Measurements from ENCODE around the gene SLC12A8. TPM values are rescaled to one million over a fixed set of nuclear protein-coding genes. Genes with fewer than 3 reads are reported as not detected.
A peak's percentile ranks its signal among the peaks of the same experiment; 100 is the strongest.

The SLC12A8 gene
- total and polyA plus RNA-seq, 4 donors, result 1.1 to 2.6 (median 1.4) TPM; not detected in 1

DNA sequence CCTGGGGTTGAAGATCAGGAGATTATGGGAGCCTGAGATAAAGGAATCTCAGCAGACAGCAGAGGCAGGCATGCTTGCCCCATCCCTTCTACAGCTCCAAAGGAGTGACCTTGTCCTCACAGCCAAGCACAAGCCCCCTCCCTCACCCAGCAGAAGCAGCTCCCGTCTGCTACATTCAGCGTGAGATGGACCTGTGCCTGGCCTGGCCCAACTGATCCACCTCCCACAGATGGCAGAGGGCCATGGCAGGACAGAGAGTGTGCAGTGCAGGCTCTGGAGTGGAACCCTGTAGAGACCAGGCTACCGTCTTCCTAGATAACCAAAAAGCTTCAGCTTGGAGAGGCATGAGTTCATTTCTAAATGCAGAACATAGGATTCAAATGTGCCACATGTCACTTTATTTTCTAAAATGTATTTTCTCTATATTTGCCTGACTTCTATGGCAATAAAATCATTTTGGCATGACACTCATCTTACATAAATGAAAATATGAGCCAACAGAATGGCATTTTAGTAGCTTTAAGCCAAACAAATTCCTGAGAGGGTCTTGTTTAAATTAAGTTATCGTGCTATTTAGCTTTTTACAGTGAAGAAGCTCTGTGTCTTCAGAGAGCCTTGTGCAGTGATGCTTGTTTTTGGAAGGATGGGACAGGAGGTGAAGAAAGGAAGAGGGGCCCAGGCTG lies 43.7 kb downstream of the SLC12A8 start:
- ATAC-seq (ENCODE audit: low FRiP score) (no peak), DNase-seq (no peak)
- no peak overlapping the region for H3K27ac ChIP-seq (ENCODE audit: low read depth in 1 of 2, low read length in 2 of 2)
- no peaks in the 10 kb centered on the region for H3K36me3 ChIP-seq (ENCODE audit: control insufficient read depth in 1 of 2, insufficient read depth in 2 of 2, low read length in 1 of 2)
- no peaks in the 10 kb centered on the region for H3K27me3 ChIP-seq (ENCODE audit: control insufficient read depth in 1 of 2, insufficient read depth in 2 of 2, low read length in 1 of 2)
- no peaks in the 10 kb centered on the region for H3K9me3 ChIP-seq (ENCODE audit: control insufficient read depth, low read length)
- no peak overlapping the region for H3K4me3 ChIP-seq (ENCODE audit: low read length in 2 of 2)
- intact Hi-C loops (cut with DNase I), result no loop called here
- no peaks in the 10 kb centered on the region for H3K4me1 ChIP-seq (ENCODE audit: control insufficient read depth in 1 of 2, insufficient read depth in 2 of 2, low read length in 2 of 2)
- WGBS, 2 donors, result 9 to 26% methylated on average over 4 of the region's 4 CpGs

DNA sequence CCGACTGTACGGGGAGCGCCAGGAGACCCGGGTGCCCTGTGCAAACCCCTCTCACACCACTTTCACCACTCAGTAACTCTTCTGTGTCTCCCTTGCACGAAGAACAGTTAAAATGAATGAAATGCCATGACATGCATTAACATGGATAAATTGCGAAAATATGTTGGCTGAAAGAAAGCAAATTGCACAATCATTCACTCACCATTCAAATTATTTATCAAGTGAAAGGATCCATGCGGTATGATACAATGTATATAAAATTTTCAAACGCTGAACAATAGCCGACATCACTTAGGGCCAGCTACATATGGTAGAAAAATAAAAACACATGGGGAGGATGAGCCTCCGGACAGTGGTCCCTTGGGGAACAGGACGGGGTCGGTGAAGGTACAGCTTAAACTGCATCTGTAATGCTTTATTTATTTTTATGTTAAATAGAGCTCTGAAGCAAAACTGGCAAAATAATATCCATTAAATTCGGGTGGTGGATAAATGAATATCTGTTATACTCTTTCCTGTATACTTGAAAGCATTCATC lies 45.9 kb downstream of the SLC12A8 start:
- intact Hi-C loops (cut with DNase I), result no loop called here
- ATAC-seq (ENCODE audit: low FRiP score), result no peak

DNA sequence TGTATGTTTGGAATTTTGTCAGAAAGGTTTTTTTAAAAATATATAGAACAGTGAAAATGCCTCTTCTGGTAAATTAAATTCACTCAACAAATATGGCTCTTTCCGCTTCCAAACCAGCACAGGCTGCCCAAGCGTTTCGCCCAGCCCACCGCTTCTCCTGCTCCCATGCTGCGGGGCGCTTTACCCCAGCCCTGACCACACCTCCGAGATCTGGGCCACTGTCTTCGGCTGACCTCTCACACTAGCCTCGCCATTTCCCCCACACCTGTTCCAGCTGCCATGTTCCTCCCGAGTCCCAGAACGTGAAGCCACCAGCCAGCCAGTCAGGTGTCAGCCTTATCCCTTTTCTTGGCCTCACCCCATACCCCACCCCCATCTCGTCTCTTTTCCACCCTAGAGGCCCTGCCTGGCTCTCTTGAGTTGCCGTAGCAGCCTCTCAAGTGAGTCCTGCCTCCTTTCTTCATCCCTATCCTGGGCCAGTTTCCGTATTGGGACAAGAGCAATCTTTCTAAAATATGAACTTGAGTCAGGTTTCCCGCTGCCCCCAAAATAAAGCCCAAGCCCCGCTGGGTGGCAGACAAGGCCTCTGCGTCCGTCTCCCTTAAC lies 46.5 kb downstream of the SLC12A8 start:
- Histone ChIP-seq H3K27ac (ENCODE audit: low read depth in 1 of 2, low read length in 2 of 2) (no peak overlapping the region), H3K36me3 (ENCODE audit: control insufficient read depth in 1 of 2, insufficient read depth in 2 of 2, low read length in 1 of 2) (no peaks in the 10 kb centered on the region), H3K27me3 (ENCODE audit: control insufficient read depth in 1 of 2, insufficient read depth in 2 of 2, low read length in 1 of 2) (no peaks in the 10 kb centered on the region), H3K9me3 (ENCODE audit: control insufficient read depth, low read length) (no peaks in the 10 kb centered on the region), H3K4me1 (ENCODE audit: control insufficient read depth in 1 of 2, insufficient read depth in 2 of 2, low read length in 2 of 2) (no peaks in the 10 kb centered on the region), H3K4me3 (ENCODE audit: low read length in 2 of 2) (no peak overlapping the region)
- ATAC-seq (ENCODE audit: low FRiP score) (no peak), DNase-seq (no peak)
- whole genome bisulfite sequencing, 2 donors, result 95 to 96% methylated on average over 18 of the region's 18 CpGs
- intact Hi-C loops (cut with DNase I), result no loop called here

More for the DNA sequence above, 45.9 kb downstream of the SLC12A8 start:
- no peak for DNase-seq
- Histone ChIP-seq H3K4me1 (ENCODE audit: control insufficient read depth in 1 of 2, insufficient read depth in 2 of 2, low read length in 2 of 2) (no peaks in the 10 kb centered on the region), H3K36me3 (ENCODE audit: control insufficient read depth in 1 of 2, insufficient read depth in 2 of 2, low read length in 1 of 2) (no peaks in the 10 kb centered on the region), H3K27me3 (ENCODE audit: control insufficient read depth in 1 of 2, insufficient read depth in 2 of 2, low read length in 1 of 2) (no peaks in the 10 kb centered on the region), H3K27ac (ENCODE audit: low read depth in 1 of 2, low read length in 2 of 2) (no peak overlapping the region), H3K9me3 (ENCODE audit: control insufficient read depth, low read length) (no peaks in the 10 kb centered on the region), H3K4me3 (ENCODE audit: low read length in 2 of 2) (no peak overlapping the region)
- WGBS, 2 donors, result 88 to 92% methylated on average over 13 of the region's 13 CpGs

DNA sequence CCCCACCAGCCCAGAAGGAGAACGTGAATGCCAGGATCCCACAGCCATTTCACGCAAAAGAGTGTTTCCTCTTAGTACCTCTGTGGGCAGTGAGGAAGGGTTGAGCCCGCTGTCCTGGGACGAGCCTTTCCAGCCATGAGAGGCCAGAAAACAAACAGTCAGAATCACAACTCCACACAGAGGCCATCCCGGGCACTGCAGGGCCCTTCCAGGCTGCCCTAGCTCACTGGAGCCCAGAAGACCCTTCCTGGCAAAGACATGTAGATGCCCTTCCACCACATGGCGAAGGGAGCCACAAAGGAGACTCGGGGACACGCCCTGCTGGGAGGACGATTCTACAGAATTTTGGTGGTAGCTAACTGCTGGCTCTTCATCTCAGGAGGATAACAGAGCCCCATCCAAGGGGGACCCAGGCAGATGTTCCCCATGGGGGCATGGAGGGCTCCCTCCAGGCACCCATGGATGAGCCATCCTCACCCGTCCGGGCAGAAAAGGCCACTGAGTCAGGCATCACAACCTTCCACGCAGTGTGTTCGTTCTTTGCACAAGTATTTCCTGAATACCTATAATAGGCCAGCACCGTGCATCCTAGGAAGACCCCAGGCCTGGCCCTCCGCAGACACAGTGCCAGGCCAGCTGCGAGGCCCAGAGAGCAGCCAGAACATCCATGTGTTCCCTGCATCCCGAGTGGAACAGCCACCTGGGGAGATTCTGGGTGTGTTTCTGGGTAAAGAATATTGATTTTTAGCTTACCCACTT lies 47.2 kb downstream of the SLC12A8 start:
- Histone ChIP-seq H3K4me3 (ENCODE audit: low read length in 2 of 2) (no peak overlapping the region), H3K27me3 (ENCODE audit: control insufficient read depth in 1 of 2, insufficient read depth in 2 of 2, low read length in 1 of 2) (no peaks in the 10 kb centered on the region), H3K36me3 (ENCODE audit: control insufficient read depth in 1 of 2, insufficient read depth in 2 of 2, low read length in 1 of 2) (no peaks in the 10 kb centered on the region), H3K9me3 (ENCODE audit: control insufficient read depth, low read length) (no peaks in the 10 kb centered on the region), H3K27ac (ENCODE audit: low read depth in 1 of 2, low read length in 2 of 2) (no peak overlapping the region), H3K4me1 (ENCODE audit: control insufficient read depth in 1 of 2, insufficient read depth in 2 of 2, low read length in 2 of 2) (no peaks in the 10 kb centered on the region)
- intact Hi-C loops (cut with DNase I), result no loop called here
- DNase-seq (peak in 1 of 2 donors; percentile 70), ATAC-seq (ENCODE audit: low FRiP score) (peak; percentile 83)
- 78 to 86% methylated on average over 17 of the region's 17 CpGs for WGBS, 2 donors

DNA sequence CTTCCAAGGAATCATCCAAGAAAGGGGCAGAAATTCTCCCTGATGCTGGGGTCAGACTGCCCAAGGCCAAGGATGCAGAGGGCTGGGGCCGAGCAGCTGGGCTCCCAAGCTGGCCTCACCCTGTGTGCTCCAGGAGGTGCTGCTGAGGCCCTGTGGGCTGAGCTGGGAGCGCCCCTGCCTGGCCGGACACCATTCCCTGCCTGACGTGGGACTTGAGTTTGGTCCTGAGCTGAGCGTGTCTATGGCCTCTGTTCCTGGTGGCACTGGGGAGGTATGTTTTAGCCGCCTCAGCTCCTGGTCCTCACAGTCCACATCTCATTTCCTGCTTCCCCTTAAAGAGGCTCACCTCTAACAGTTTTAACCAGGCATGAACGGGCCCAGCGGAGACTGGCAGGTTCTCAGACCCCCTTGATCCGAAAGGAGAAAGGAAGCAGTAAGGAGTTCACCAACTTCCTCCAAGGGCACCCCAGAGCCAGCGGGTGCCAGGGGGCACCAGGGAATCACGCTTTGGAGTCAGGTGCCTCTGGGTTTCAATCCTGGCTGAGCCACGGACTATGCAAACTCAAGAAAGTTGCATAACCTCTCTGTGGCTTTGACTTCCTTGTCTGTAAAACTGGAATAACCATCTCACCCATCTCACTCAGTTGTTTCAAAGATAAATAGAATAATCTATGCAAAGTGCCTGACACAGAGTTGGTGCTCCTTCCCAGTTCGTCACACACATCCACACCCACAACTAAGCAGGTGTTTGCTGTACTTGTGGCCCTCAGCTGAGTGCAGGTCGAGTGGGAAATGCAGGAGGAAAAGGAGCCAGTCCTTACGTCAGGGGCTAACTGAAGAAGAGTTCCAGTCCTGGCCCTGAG lies 48.6 kb downstream of the SLC12A8 start:
- Histone ChIP-seq H3K4me3 (ENCODE audit: low read length in 2 of 2) (no peak overlapping the region), H3K36me3 (ENCODE audit: control insufficient read depth in 1 of 2, insufficient read depth in 2 of 2, low read length in 1 of 2) (no peaks in the 10 kb centered on the region), H3K4me1 (ENCODE audit: control insufficient read depth in 1 of 2, insufficient read depth in 2 of 2, low read length in 2 of 2) (no peaks in the 10 kb centered on the region), H3K9me3 (ENCODE audit: control insufficient read depth, low read length) (no peaks in the 10 kb centered on the region), H3K27me3 (ENCODE audit: control insufficient read depth in 1 of 2, insufficient read depth in 2 of 2, low read length in 1 of 2) (no peaks in the 10 kb centered on the region), H3K27ac (ENCODE audit: low read depth in 1 of 2, low read length in 2 of 2) (no peak overlapping the region)
- intact Hi-C loops (cut with DNase I), result loop anchor here in 1 of 2 donors (5.0 kb wide), 1 partner anchor 237 kb away; no protein-coding TSS in a partner anchor
- DNase-seq (no peak), ATAC-seq (ENCODE audit: low FRiP score) (peak; percentile 51)
- WGBS, 2 donors, result 73 to 91% methylated on average over 15 of the region's 15 CpGs

DNA sequence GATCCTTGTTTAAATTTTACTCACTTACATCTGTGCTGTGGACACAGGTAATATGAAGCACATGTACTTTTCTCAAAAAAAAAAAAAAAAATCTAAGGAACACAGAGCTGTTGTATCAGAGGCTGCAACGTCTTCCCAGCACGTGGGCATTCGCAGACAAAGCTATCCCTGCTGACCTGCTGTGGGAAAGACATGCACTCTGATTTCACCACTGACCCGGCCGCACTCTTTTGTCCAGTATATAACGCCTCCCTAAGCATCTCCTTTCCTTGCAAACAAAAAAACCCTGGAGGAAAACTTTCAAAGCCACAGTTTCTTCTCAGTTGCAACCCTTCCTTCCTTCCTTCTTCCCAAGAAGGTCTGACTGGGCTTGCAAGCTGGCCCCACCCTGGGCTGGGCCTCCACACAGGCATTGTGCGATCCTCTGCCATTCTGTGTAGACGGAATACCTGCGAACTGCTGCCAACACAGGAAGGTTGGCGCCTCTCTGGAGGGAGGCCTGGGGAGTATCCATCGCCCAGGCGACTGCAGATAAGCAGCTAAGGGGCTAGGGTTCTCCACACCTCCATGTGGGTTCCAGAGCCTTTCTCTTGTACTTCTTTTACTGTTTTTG lies 50.8 kb downstream of the SLC12A8 start:
- intact Hi-C loops (cut with DNase I), result loop anchor here in 1 of 2 donors (5.0 kb wide), 1 partner anchor 234 kb away; no protein-coding TSS in a partner anchor
- WGBS, 2 donors, result 92 to 93% methylated on average over 12 of the region's 12 CpGs
- ATAC-seq (ENCODE audit: low FRiP score) (no peak), DNase-seq (no peak)
- no peak overlapping the region for H3K4me3 ChIP-seq (ENCODE audit: low read length in 2 of 2)
- H3K9me3 ChIP-seq (ENCODE audit: control insufficient read depth, low read length), result no peaks in the 10 kb centered on the region
- H3K27ac ChIP-seq (ENCODE audit: low read depth in 1 of 2, low read length in 2 of 2), result no peak overlapping the region
- H3K27me3 ChIP-seq (ENCODE audit: control insufficient read depth in 1 of 2, insufficient read depth in 2 of 2, low read length in 1 of 2), result no peaks in the 10 kb centered on the region
- H3K36me3 ChIP-seq (ENCODE audit: control insufficient read depth in 1 of 2, insufficient read depth in 2 of 2, low read length in 1 of 2), result no peaks in the 10 kb centered on the region
- no peaks in the 10 kb centered on the region for H3K4me1 ChIP-seq (ENCODE audit: control insufficient read depth in 1 of 2, insufficient read depth in 2 of 2, low read length in 2 of 2)

DNA sequence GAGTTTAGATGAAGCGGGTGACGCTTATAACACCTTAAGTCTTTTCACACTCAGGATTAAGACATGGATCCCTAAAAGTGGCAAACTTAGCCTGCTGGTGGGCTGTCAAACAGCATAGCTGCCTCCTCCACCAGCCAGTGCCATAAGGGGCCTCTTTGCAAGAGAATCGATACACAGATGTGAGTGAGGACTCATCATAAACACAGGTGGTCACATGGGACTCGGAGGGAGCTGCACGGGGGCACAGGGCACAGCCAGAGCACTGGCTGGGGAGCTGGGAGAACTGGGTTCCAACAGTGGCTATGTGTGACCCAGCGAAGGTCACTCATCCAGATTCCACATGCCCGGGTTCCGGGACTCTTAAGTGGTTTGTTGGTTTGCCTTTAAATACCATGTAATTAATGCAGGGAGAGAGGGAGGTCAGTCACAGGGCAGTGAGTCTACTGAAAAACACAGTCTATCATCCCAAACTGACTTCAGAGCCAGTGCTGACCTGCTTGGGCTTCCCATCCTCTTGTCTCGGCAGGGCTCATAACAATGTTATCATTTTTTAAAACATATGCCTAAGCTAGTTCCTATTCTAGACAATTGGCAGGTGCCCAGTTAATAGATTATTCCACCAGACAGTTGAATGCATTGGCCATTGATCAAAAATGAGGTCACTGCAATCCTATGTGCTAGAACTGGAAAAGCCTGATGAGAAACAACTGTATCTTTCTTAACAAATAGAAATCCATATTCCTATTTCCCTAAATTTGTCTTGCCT lies 51.8 kb downstream of the SLC12A8 start:
- intact Hi-C loops (cut with DNase I), result loop anchor here in 1 of 2 donors (5.0 kb wide), 1 partner anchor 233 kb away; no protein-coding TSS in a partner anchor
- no peak overlapping the region for H3K4me3 ChIP-seq (ENCODE audit: low read length in 2 of 2)
- no peak for DNase-seq
- no peaks in the 10 kb centered on the region for H3K4me1 ChIP-seq (ENCODE audit: control insufficient read depth in 1 of 2, insufficient read depth in 2 of 2, low read length in 2 of 2)
- H3K9me3 ChIP-seq (ENCODE audit: control insufficient read depth, low read length), result no peaks in the 10 kb centered on the region
- no peak overlapping the region for H3K27ac ChIP-seq (ENCODE audit: low read depth in 1 of 2, low read length in 2 of 2)
- no peak for ATAC-seq (ENCODE audit: low FRiP score)
- 71 to 78% methylated on average over 9 of the region's 9 CpGs for WGBS, 2 donors
- H3K36me3 ChIP-seq (ENCODE audit: control insufficient read depth in 1 of 2, insufficient read depth in 2 of 2, low read length in 1 of 2), result no peaks in the 10 kb centered on the region
- H3K27me3 ChIP-seq (ENCODE audit: control insufficient read depth in 1 of 2, insufficient read depth in 2 of 2, low read length in 1 of 2), result no peaks in the 10 kb centered on the region
